Stimulated activated CD8-positive, alpha-beta memory T cell treated with anti-CD3 and anti-CD28 coated beads, Interleukin-15, amount 100 ng/mL, for 24 hours (primary cell): ENCODE data around the gene CALU.

Experiments
- DNase-seq: peaks from one replicate; pipeline ENCODE4 v3.0.0-alpha.2; 2020; ENCODE audit warnings: low read depth

Gene CALU

DNA sequence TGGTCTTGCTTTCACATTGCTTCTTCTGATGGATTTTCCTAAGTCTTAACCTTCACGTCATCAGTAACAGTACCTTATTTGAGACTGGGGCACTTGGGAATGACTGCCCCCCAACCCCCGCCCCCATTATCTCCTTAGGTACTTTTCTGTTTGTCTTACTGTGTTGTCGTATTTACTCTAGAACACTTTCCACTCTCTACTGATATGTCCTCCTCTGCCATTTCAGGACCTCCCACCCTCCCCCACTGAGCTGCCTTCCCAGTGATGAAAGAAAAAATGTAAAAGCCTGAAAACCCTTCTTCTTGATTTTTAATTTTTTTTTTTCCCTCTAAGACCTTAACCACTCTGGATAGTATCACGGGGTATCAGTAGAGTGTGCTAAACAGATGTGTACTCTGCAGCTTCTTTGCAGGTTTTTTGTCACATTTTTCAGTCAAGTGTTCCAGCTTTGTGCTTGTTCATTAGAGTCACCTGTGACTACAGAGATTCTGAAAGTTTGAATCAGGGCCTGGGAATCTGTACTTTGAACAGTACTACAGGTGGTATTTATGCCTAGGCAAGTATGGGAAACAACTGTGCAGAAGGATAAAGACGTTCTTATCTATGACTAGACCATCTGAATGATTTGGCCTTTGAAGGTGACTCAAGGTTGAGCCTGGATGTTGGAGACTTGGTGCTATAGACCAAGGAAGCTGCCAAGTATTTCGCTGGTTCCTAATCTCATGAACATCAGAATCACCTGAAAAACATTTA is 8.3 kb downstream of the CALU start:
- no peak for DNase-seq

GRCh38 chr7:128752251-128752650 is 13.1 kb downstream of the CALU start:
- DNase-seq = no peak

DNA sequence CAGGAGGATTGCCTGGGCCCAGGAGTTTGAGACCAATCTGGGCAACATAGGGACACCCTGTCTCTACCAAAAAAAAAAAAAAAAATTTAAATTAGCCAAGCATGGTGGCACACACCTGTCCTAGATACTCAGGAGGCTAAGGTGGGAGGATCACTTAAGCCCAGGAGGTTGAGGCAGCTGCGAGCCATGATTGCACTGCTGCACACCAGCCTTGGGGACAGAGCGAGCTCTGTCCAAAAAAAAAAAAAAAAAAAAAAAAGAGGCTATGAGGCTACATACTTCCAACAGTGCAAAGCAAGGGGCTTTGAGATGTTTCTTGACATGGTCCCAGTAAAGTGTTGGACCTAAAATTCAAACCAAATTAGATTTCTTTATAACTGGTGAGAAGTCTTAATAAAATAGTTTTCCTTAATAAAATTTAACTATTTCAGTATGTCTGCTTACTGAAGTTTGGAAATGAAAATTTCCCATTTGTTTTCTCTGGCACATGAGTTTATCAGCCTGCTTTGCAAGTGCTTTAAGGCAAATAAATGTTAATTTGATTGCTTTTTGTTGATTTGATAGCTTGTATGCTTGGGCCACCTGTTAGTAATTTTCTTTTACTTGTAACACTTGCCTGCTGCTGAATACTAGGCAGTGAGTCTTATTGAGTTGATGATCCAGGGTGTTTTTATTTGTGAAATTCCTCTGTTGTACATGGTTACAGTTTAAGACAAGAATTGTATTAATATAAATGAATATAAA is 16.1 kb downstream of the CALU start:
- no peak for DNase-seq

DNA sequence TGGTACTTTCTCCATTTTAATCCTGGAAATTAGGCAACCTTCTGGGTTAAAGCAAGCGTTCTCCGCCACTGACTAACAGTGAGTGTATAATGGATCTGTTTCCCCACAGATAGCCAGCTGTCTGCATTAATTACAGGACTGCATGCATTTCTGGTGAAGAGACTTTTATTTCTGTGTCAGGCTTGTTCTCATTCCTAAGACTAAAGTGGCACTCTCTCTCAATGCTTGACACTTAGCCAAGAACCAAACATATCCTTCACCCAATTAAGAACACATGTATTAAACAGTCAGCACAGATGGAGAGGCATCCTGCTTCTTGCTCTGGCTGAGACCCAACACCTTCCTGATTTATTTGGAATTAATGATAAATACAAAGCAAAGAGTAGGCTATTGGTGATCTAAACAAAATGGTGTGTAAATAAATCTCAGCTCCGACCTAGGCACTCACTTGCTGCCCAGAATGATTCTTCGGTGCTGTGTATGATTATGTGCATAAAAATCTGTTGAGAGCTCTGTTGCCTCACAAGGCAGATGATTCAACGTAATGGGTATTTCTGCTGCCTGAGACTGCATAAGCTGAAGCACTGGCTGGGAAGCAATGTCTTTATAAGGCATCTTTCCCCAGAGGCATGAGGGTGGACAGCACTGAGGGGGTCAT is 16.8 kb downstream of the CALU start:
- no peak for DNase-seq

GRCh38 chr7:128757203-128757602 is 18.0 kb downstream of the CALU start:
- DNase-seq = no peak

GRCh38 chr7:128758553-128758952 is 19.4 kb downstream of the CALU start:
- no peak for DNase-seq

DNA sequence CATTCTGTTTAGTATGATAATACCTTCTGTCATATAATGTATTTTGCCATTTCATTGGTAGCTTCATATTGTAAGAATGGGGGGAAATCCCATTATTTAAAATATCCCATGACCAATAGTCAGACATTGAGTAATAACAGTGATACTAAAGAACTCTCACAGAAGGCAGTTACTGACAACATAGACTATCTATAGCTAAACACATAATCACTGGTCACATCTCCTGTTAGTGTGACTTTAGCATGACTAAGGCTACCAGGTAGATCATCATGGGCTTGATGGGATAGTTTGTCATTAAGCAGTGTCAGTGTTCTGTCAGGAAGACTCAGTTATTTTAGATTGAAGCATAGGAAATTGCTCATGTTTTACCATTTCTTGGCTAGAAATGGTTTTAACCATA is 20.1 kb downstream of the CALU start:
- DNase-seq = no peak

DNA sequence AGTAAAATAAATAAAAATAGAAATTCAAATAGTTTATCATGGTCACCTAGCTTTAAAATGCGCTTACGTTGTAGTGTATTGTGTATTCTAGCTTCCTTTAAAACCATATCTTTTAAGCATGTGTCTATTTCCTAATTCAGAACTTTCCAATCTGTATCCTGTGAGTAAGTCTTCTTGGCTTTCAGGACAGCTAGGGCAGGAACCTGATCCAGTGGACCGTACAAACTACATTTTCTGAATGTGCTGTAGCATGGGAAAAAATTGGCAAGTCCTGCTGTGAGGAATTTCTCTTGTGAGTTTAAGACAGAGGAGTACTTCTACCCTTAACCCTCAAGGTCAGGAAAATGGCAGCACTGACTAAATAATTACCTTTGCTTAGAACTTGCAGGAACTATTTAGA is 24.4 kb downstream of the CALU start:
- DNase-seq = no peak

DNA sequence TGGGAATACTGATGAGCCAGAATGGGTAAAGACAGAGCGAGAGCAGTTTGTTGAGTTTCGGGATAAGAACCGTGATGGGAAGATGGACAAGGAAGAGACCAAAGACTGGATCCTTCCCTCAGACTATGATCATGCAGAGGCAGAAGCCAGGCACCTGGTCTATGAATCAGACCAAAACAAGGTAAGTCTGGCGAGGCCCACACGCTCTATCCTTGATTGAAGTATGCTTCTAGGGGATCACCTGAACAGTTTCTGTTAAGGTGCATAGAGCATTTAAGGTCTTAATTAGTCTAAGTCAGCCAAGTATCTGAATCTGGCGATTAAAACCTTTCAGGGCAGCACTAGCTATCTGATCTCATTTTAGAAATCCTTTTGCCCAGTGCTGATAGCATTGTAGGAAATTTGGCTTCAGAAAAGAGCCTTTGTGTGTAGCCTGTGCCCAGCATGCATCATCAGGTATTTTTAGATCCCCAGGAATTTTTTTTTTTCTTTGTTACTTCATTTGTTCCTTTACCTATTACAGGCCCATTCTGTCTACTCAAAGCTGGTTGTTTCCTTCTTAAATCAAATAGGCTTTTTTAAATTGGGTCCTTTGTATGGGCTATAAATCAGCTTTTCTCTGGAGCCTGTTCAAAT is 28.4 kb downstream of the CALU start:
- DNase-seq = no peak

DNA sequence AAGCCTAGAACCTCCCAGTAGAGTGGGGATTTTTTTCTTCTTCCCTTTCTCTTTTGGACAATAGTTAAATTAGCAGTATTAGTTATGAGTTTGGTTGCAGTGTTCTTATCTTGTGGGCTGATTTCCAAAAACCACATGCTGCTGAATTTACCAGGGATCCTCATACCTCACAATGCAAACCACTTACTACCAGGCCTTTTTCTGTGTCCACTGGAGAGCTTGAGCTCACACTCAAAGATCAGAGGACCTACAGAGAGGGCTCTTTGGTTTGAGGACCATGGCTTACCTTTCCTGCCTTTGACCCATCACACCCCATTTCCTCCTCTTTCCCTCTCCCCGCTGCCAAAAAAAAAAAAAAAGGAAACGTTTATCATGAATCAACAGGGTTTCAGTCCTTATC is 31.1 kb downstream of the CALU start:
- DNase-seq = no peak

DNA sequence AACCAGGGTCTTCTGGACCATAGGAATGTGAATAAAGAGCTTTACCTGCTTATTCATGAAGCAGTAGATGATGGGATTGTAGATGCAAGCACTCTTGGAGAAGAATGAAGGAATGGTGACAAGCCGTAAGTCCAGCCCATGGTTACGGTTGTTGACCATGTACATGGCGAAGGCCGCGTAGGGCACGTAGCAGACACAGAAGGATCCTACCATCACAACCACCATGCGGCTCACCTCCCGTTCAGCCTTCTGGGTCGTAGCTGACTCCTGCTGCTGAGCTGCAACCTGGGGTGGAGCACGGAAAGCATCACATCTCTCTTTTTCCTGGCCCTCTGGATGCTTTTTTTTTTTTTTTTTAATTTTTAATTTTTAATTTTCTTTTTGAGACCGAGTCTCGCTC is 34.4 kb downstream of the CALU start:
- no peak for DNase-seq

DNA sequence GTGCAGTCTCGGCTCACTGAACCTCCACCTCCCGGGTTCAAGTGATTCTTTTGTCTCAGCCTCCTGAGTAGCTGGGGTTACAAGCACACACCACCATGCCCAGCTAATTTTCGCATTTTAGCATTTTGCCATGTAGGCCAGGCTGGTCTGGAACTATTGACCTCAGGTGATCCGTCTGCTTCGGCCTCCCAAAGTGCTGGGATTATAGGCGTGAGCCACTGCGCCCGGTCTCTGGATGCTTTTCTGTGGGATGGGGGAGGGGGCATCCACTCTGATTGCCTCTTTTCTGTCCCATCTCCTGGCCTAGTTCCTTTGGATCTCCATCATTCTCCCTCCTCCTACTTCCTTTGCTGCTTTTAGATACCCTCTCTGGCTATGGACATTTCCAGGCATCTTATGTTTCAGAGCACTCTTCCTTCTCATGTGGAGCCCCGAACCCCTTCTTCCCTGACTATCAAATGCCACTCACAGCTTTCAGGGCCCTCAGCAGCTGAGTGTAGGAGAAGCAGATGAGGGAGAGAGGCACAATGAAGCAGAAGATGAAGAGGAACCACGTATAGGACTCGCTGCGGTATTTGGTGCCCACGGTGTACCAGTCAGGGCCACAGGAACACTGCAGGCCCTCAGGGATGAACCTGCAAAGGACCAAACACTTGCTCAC is 35.0 kb downstream of the CALU start:
- no peak for DNase-seq

DNA sequence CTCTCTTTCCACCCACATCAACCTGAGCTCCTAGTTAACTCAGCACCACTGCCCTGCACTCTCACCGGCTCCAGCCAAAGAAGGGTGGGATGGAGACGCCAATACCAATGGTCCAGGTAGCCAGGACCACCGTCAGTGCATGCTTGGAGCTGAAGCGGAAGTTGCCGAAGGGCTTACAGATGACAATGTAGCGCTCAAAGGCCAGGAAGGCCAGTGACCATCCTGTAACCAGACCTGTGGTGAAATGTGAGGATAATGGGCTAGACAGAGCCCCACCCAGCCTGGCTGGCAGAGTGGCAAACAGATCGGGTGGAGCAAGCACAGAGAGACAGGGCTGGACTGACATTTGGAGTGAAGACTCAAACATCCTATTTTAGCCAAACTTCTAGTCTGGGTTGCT is 35.8 kb downstream of the CALU start:
- no peak for DNase-seq

- DNase-seq = no peak
These were observed 36.8 kb downstream of the CALU start, which contains the start of gene OPN1SW for GRCh38 chr7:128775744-128776474. Gene OPN1SW, minus strand, starts transcription at chr7:128775794. Its CDS starts 13 bp downstream, at chr7:128775781.

- DNase-seq = no peak
These were observed 38.3 kb downstream of the CALU start for GRCh38 chr7:128777156-128778123.

- no peak for DNase-seq
These were observed 39.8 kb downstream of the CALU start for GRCh38 chr7:128778946-128779345.

DNA sequence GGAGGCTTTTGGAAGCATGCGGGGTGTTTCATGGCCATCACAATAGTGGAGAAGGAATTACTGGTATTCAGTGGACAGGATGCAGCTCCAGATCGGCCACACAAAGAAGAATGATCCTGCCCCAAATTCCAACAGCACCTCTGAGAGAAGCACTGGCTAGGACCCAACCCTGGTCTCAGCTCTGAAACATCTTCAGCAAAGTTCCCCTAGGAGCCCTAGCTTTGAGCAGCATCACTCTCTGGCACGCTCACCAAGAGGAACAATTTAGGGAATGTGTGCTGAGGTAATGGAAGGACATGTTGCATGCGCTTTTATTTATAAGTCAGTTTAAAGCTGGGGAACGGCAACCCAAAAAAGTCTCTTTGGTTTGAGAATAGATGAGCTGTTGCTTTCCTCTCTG is 42.0 kb downstream of the CALU start:
- no peak for DNase-seq

DNA sequence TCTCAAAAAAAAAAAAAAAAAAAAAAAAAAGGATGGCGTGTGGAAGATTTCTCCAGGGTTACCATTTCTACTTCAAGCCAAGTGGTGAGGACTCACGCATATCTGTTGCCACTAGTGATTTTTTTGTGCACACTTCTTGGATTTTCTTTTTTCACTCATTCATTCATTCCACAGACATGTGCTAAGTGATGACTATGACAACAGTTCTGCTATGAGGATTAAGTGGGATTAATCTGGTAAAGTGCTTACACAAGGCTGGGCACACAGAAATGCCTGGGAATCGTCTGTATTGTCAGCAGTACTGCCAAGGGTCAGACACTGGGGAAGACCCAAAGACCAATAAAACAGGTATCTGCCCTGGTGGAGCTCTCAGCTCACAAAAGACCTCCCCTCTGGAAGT is 42.7 kb downstream of the CALU start:
- no peak for DNase-seq

GRCh38 chr7:128783143-128783861 is 44.1 kb downstream of the CALU start:
- DNase-seq = no peak
